Activated CD4-positive, alpha-beta T cell treated with anti-CD3 and anti-CD28 coated beads, Interleukin-2, amount 50 U/mL, for 4 hours (primary cell): ENCODE data around the gene TRIM51G.
"Not testable (repeated sequence)": the region's sequence is repeated elsewhere in the genome, so short reads cannot be mapped to it uniquely, and the experiment has no call there.

Experiments
- DNase-seq, 2 experiments: peaks; one replicate each; pipeline ENCODE4 v3.0.0-alpha.2; 2020

TRIM51G gene

DNA sequence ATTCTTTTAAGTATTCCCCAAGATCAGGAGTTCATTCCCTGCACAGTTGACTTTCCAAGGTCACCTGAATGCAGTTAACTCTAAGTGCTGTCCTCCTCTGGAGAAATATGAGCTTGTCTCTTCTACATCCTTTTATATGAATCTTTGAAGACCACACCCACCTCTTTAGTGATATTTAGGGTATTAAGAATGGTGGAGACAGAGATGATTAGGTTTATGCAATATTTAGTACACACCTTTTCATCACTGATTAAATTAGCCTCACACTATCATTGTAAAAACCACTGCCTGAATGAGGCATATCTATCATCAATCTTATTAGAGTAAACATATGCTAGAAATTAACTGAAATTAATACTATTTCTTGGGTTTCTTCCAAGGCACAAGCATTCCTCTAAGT, at the start of gene TRIM51G:
Gene TRIM51G, minus strand, starts transcription at position 101 of the 400 bp plus-strand sequence. CDS start 2,190 bp downstream, outside the sequence.
- not testable (repeated sequence) for DNase-seq

DNA sequence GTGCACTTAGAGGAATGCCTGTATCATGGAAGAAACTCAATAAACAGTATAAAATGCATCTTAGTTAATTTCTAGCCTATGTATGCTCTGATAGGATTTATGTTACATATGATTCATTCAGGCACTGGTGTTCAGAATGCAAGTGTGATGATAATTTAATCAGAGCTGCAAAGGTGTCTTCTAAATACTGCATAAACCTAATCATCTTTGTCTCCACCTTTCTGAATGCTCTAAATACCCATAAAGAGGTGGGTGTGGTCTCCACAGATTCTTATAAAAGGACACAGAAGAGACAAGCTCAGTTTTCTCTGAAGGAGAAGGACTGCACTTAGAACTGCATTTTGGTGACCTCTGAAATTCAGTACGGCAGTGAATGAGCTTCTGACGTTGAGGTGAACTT, 44.8 kb upstream of the TRIM51G start, which contains the start of gene TRIM49B:
Gene TRIM49B, plus strand, starts transcription at position 301 of the 400 bp plus-strand sequence. CDS start 2,777 bp downstream, outside the sequence.
- not testable (repeated sequence) for DNase-seq

GRCh38 chr11:48968592-48968991, 15.1 kb downstream of the TRIM51G start:
- DNase-seq = not testable (repeated sequence)

GRCh38 chr11:48955315-48956049, 28.2 kb downstream of the TRIM51G start:
- DNase-seq = not testable (repeated sequence)

GRCh38 chr11:48945796-48946195, 37.9 kb downstream of the TRIM51G start:
- DNase-seq = not testable (repeated sequence)
